Umbilical cord (tissue), 2 donors: ENCODE results near the gene SELENOF. TPM values are rescaled to one million over a fixed set of nuclear protein-coding genes. Genes with fewer than 3 reads are reported as not detected.
A peak's percentile ranks its signal among the peaks of the same experiment; 100 is the strongest.

Experiments used
- DNase-seq: peaks from one replicate; pipeline ENCODE4 v3.0.0-alpha.2; 2015; ENCODE audit warnings: low spot score
- total RNA-seq: library from RNA; depleted of rRNA; stranded (reverse); fragments of >200 nt; gene quantifications from one replicate; pipeline ENCODE4 v1.2.3, GENCODE V29; 2014; ENCODE audit warnings: low replicate concordance; ENCODE audit not compliant: insufficient read depth

SELENOF gene
- 154 TPM for total RNA-seq

DNA sequence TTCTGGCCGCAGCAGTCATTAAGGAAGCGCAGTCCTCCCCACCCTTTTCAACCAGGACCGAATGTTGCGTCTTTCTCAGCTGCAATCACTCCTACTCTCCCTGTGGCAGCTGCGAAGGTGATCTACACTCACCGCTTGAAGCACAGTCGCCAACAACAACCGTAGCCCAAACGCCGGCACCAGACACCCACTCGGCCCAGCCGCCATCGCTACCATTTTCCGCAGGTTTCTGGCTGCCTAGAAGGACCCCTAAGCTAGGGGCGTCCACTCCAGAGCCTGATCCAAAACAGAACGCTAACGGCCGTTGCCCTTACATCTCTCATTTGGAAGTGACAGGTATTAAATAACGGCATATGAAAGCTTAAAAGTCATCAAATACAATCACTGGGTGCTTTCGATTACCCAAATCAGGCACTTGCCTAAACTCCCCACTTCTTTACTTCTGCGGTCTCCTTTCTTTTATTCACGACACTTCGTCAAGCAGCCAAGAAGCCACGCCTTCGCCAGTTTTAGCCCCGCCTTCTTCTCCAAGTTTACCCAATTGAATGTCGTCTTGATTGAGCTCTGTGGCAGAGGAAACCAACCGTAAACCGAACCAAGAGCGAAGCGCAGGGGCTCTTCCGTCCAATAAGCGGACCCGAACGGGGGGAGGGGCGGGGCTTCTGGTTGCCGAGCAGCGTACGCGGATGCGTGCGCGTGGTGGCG is at the start of gene SELENOF:
TSS of gene SELENOF (minus strand) at position 231 of the 705 bp plus-strand sequence. CDS start at position 216, 15 bp downstream.
- DNase-seq, result peak; percentile 100

DNA sequence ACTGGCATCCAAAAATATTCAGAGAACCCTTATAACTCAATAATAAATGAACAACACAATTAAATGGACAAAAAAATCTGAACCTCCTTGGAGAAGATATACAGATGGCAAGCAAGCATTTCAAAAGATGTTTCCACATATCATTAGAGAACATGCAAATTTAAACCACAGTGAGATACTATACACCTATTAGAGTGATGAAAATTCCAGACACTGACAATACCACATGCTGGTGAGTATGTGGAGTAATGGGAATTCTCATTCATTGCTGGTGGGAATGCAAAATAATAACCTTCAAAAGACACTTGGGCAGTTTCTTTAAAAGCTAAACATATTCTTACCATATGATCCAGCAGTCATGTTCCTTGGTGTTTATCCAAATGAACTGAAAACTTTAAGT is 46.6 kb upstream of the SELENOF start:
- no peak for DNase-seq

DNA sequence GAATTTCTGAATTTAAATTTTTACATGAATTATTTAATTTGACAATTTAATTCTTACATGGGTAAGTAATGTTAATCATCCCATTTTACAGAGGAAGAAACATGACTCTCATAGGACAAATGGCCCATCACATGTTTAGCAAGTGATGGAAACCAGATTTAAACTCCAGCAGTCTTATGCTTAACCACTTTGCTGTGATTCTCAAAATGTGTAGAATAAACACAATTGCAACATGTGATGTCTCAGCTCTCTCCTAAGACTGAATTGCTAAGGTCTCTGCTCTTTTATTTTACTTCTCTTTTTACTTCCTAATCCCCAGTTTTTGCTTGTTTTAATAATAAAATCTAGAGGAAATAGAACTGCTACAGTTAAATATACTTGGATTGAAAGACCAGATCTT is 43.3 kb upstream of the SELENOF start:
- DNase-seq, result peak; percentile 5

DNA sequence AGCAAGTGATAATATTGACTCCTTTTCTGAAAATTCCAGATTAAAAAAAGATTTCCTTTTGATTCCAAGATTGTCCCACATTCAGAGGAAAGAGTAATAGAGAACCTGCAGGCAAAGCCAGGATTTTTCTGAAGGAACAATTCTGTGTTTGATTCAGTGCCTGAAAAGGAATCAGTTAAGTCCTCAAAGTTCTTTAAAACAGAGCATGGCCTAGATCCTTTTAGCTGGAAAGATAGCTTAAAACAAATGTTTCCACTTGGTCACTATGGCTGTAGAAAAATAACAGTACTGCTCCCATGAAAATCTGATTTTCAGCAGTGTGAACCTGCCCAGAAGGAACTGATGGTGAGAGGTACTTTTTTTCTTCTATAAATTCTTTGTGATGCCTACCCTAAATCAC is 42.3 kb upstream of the SELENOF start:
- DNase-seq, result peak; percentile 72

DNA sequence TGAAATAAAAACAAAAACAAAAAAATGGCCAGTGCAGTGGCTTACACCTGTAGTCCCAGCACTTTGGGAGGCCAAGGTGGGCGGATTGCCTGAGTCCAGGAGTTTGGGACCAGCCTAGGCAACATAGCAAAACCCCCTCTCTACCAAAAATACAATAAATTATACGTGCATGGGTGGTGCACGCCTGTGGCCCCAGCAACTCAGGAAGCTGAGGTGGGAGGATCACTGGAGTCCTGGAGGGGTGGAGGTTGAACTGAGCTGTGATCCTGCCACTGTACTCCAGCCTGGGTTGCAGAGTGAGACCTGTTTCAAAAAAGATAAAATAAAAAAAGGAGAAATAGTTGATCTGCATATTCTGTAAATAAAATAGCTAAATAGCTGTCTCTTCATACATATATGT is 41.8 kb upstream of the SELENOF start:
- no peak for DNase-seq

DNA sequence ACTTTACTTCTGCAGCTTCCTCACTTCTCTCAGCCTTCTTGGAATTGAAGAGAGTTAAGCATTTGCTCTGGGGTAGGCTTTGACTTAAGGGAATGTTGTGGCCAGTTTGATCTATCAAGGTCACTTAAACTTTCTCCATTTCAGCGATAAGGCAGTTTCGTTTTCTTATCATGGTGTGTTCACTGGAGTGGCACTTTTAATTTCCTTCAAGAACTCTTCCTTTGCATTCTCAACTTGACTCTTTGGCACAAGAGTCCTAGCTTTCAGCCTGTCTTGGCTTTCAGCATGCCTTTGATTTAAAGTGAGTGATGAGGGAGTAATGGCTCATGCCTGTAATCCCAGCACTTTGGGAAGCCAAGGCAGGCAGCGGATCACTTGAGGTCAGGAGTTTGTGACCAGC is 39.2 kb upstream of the SELENOF start:
- DNase-seq, result peak; percentile 11

DNA sequence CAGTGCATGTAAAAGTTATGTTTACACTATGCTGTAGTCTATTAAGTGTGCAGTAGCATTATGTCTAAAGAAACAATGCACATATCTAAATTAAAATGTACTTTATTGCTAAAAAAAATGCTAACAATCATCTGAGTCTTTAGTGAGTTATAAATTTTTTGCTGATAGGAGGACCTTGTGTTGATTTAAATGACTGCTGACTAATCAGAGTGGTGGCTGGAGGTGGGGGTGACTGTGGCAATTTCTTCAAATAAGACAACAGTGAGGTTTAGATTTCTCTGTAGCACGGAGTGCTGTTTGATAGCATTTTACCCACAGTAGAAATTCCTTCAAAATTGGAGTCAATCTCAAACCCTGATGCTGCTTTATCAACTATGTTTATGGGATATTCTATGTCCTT is 37.5 kb upstream of the SELENOF start:
- DNase-seq, result no peak

DNA sequence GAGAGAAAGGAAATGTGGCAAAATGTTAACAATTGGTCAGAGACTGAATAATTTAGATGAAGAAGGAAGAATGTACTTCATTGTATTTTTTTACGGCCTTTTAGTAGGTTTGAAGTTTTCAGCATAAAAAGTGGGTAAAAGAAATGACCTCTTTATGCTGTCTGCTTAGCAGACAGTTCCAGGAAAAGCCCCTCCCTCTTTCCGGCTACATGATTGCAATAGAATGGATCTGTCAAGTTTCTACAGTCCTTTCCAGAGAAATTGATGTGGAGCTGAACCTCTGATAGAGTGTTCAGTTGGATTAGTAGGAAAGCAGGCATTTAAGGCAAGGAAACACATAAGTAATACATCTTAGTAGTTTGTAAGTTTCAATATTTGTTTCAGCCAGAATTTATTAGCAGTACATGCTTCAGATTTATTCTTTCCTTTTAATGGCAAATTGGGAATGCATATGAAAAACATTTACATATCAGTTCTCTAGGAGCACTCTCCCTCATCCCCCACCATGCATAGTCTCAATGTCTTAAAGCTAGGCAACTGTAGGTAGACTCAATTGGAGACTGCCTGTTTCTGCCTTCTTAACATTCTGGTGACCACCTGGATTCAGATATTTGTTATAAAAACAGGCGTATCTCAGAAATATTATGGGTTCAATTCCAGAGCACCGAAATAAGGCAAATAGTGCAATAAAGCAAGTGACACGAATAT is 36.9 kb upstream of the SELENOF start:
- DNase-seq, result peak; percentile 9

DNA sequence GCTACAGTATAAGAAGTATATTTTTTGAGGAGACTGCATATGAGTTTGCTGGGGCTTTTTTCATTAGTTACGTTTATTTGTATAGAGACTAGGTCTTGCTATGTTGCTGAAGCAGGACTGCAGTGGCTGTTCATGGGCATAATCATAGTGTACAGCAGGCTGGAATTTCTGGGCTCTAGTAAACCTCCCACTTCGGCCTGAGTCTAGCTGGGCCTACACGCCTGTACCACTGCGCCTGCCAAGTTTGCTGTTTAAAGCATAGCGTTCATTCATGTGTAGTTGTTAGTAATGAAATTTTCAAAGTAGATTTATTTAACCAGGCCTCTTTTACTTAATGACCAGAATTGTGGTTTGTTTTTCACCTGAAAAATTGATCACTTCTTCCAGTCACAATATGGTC is 34.3 kb upstream of the SELENOF start:
- peak; percentile 32 for DNase-seq

DNA sequence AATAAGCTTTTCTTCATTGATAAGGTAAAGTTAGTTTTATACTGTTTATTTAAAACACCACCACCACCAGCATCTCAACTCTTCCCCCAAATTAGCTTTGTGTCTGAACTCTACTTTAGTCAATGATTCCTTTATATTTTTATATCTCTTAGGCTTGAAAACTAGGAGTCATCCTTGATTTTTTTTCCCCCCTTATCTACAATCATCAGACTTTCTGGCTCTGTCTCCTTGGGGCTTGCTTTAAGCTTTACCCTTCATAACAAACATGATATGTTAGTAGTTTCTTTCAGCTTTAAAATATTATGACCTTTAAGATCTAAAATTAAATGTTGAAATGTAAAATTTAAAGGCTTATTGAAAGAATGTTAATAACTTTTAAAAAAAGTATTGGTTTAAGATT is 28.8 kb upstream of the SELENOF start:
- DNase-seq, result peak; percentile 22

DNA sequence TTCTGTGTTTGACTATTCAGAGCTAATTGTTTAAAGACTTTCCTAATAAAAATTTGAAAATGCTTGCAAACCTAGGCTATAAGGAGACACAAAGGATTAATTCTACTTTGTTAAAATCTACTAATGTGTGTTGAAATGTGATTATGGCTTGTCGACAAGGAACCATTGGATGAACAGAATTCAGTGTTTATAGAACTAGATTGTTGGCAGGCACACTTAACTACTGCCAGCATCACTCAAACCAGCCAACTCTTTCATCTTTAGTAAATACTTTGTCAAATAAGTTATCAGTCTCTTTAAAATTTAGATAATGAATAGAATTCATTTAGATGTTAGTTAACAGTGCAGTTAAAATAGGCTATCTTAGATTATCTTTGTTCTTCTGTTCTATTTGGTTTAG is 28.1 kb upstream of the SELENOF start:
- DNase-seq, result no peak

DNA sequence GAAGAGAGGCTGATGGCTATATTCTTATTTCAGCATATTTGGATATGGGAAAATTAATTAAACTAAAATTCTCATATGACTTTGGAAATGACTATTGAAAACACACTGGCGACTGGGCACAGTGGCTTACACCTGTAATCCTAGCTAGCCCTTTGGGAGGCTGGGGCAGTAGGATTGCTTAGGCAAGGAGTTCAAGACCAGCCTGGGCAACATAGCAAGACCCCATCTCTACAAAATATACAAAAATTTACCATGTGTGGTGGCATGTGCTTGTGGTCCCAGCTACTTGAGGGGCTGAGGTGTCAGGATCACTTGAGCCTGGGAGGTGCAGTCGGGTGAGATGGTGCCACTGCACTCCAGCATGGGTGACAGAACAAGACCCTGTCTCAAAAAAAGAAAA is 26.7 kb upstream of the SELENOF start:
- no peak for DNase-seq

DNA sequence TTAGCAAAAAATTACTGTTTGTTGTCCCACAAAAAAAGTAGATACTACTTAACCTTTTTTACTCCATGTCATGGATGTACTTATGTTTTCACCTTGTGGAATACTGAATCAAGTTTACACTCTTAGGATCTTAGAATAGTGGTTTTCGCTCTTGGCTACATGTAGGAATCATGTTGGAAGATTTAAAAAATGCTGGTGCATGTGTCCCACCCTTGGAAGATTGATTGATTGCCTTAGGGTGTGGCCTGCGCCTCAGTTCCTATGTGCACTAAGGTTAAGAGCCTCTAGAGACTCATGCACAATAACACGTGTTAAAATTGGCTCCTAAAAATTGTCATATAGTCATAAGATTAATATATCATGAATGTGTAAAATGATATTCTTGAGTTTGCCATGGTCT is 25.5 kb upstream of the SELENOF start:
- DNase-seq, result no peak

DNA sequence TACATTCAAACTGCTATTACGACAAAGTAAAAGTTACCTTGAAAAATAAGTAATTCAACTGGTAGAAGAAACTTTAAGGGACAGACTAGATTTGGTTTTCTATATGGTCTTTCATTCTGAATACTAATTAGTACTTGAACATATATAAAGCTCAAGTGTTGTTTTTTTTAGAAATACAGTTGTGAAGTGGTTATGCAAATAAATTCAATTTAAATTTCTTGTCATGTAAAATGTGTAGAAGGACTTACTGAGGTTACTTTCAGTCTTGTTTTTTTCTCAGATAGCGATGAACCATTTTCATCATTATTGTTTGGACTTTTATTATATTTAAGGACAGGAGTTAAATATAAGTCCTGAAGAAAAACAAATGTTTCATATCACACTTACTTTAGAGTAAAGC is 24.9 kb upstream of the SELENOF start:
- DNase-seq, result no peak

DNA sequence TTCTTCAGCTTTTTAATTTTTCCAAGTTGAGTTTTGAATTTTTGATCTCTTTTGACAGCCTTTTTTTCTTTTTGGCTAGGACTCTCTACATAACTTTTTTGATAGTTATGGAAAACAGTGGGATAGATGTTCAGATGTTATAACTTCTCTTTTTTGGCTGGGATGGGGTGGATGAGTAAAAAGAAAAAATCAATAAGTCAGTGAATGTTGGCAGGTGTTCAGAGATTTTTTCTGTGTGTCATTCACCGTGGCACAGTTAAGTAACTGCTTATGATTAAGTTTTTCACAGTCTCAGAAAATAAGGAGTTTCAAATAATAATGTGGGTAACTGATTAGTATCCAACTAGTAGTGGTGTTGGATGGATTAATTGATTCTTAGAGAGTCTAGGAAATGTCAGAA is 24.5 kb upstream of the SELENOF start:
- DNase-seq, result no peak

DNA sequence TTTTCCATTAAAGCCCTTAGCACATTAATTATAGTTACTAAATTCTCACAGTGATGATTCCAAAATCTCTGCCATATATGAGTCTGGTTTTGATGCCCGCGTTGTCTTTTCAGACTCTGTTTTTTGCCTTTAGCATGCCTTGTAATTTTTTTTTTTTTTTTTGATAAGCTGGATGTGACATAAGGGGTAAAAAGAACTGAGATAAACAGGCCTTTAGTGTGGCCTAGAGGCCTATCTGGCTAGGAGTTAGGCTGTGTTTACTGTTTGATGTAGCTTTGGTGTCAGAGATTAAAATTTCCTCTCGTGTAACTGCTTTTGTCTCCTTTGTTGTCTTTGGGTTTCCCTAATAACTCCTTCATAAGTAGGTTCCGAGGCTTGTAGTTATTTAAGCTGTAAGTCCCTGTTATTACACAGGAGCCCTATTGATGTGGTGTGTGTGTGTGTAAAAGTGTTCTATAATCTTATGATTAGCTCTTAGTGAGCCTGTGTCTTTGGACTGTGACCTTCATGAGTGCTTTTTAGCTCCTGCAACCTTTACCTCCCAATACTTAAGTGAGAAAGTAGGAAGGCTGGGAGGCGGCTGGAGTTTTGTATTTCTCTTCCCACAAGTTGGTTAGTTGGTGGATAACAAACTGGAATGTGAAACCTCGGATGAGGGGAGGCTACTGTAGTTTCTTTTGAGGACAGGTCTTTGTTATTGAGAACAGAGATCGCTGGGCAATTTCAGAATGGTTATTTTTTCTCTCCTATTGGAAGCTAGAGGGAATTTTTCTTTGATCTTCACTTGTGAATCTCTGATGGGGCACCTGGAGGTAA is 19.8 kb upstream of the SELENOF start:
- DNase-seq, result peak; percentile 18

DNA sequence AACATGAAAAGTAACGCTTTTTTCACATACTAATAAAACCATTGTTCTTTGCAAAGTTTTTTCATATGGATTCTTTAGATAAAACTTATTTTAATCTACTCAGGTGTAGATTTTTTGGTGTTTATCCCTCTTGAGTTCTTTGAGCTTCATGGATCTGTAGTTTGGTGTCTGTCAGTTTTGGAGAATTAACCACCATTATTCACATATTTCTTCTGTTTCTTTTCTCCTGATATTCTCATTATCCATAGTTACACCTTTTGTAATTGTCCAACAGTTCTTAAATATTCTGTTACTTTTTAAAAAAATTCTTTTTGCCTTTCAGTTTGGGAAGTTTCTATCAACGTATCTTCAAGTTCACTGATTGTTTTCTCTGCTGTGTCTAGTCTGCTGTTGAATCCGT is 19.1 kb upstream of the SELENOF start:
- DNase-seq, result no peak

DNA sequence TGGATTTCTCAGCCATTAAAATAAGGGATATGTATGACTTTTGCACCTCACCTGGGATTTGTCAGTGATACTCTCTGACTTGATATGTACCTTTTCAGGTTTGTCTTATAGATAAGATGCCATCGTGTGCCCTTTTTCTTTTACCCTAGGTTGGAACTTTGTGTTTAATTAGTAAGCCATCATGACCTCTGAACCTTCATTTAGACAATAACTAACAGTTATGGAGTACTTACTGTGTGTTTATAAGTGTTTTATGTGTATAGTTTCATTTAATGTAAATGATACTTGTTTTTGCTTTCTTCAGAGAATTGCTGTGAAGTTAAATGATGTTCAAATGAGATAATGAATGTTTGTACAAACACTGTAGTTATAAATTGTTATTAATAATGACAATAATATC is 14.9 kb upstream of the SELENOF start:
- DNase-seq, result no peak

DNA sequence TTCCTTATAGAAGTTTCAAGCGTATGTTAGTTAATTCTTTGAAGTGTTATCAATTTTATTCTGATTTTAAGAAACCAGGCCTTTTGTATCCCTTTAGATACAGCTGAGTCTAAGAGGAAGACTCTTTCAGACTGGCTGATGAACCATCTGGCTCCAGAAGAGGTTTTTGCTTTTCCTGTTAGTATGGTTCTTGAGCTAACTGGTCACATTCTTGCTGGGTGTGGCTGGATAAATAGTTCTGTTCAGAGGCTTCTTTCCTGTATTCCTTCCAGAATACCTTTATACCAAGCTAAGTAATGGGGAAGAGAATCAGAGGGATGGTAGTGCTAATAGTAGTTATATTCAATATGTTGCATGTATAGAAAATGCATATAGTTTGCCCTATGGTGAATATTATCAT is 13.0 kb upstream of the SELENOF start:
- DNase-seq, result no peak

DNA sequence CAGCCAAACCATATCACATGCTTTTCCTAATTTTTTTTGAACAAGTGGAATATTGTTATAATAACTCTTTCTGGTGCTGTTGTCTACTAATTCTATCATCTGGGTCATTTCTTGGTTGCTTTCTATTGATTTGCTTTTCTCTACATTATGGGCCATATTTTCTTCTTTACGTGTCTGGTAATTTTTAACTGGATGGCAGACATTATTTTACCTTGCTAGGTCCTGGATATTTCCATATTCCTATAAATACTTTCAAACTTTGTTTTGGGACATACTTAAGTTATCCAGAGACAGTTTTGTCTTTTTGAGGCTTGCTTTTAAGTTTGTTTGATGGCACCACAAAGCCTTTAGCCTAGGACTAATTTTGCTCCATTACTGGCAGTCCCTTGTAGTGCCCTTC is 11.8 kb upstream of the SELENOF start:
- no peak for DNase-seq

DNA sequence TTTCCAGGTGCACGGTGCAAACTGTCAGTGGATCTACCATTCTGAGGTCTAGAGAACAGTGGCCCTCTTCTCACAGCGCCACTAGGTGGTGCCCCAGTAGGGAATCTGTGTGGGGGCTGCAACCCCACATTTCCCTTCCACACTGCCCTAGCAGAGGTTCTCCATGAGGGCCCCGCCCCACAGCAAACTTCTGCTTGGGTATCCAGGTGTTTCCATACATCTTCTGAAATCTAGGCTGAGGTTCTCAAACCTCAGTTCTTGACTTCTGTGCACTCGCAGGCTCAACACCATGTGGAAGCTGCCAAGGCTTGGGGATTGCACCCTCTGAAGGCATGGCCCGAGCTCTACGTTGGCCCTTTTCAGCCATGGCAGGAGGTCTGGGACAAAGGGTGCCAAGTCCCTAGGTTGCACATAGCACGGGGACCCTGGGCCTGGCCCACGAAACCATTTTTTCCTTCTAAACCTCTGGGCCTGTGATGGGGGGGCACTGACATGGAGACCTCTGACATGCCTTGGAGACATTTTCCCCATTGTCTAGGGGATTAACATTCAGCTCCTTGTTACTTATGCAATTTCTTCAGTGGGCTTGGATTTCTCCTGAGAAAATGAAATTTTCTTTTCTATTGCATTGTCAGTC is 10.5 kb upstream of the SELENOF start:
- no peak for DNase-seq

DNA sequence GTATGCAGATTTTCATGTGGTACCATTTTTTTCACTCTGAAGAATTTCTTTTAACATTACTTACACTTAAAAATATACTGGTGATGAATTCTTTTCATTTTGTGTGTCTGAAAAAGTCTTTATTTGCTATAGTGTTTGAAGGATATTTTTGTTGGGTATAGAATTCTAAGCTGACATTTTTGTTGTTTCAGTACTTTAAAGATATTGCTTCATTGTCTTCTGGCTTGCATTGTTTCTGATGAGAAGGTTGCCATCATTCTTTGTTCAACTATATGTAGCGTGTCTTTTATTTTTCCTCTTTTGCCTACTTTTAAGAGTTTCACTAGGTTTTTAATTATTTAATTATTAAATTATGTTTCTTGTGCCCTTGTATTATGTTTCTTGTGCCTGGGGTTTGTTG is 8.5 kb upstream of the SELENOF start:
- no peak for DNase-seq
